GM19328 (cell line): ENCODE results near the gene TNFRSF9.
"Not testable (repeated sequence)": the region's sequence is repeated elsewhere in the genome, so short reads cannot be mapped to it uniquely, and the experiment has no call there.

ENCODE experiments used
- ATAC-seq: cut with Tn5 transposase; IDR thresholded peaks from one replicate; pipeline ENCODE4 v1.9.1; 2021; ENCODE audit warnings: mild to moderate bottlenecking, moderate library complexity; ENCODE audit not compliant: unreplicated experiment

Gene TNFRSF9

GRCh38 chr1:7940745-7941436, at the start of gene TNFRSF9:
Gene TNFRSF9, minus strand, starts transcription at chr1:7940839. Its CDS starts 845 bp downstream, at chr1:7939994.
- ATAC-seq, result no peak

- ATAC-seq, result no peak
Observed at GRCh38 chr1:7989762-7990428, 49.3 kb upstream of the TNFRSF9 start.

- ATAC-seq, result no peak
Observed at GRCh38 chr1:7988576-7988975, 47.9 kb upstream of the TNFRSF9 start.

- ATAC-seq, result no peak
Observed at GRCh38 chr1:7987528-7987927, 46.9 kb upstream of the TNFRSF9 start.

GRCh38 chr1:7985851-7986612, 45.4 kb upstream of the TNFRSF9 start:
- no peak for ATAC-seq

GRCh38 chr1:7984811-7985210, 44.2 kb upstream of the TNFRSF9 start:
- ATAC-seq, result no peak

GRCh38 chr1:7983086-7983778, 42.6 kb upstream of the TNFRSF9 start:
- no peak for ATAC-seq

GRCh38 chr1:7980984-7981383, 40.3 kb upstream of the TNFRSF9 start:
- no peak for ATAC-seq

GRCh38 chr1:7975212-7975865, 34.7 kb upstream of the TNFRSF9 start:
- ATAC-seq, result no peak

GRCh38 chr1:7973086-7973485, 32.4 kb upstream of the TNFRSF9 start:
- no peak for ATAC-seq

- no peak for ATAC-seq
Observed at GRCh38 chr1:7972285-7972684, 31.6 kb upstream of the TNFRSF9 start.

GRCh38 chr1:7971024-7971423, 30.4 kb upstream of the TNFRSF9 start:
- no peak for ATAC-seq

- ATAC-seq, result no peak
Observed at GRCh38 chr1:7970246-7970645, 29.6 kb upstream of the TNFRSF9 start.

- no peak for ATAC-seq
Observed at GRCh38 chr1:7967651-7968050, 27.0 kb upstream of the TNFRSF9 start.

- no peak for ATAC-seq
Observed at GRCh38 chr1:7967196-7967595, 26.6 kb upstream of the TNFRSF9 start.

GRCh38 chr1:7964476-7964875, 23.8 kb upstream of the TNFRSF9 start:
- no peak for ATAC-seq

GRCh38 chr1:7963841-7964240, 23.2 kb upstream of the TNFRSF9 start:
- ATAC-seq, result not testable (repeated sequence)

- not testable (repeated sequence) for ATAC-seq
Observed at GRCh38 chr1:7963378-7963730, 22.7 kb upstream of the TNFRSF9 start.

- ATAC-seq, result no peak
Observed at GRCh38 chr1:7962636-7963377, 22.2 kb upstream of the TNFRSF9 start.

- no peak for ATAC-seq
Observed at GRCh38 chr1:7962014-7962335, 21.3 kb upstream of the TNFRSF9 start.
